HG02970 (cell line): ENCODE results near the gene SLC39A10.
A peak's percentile ranks its signal among the peaks of the same experiment; 100 is the strongest.
"Not testable (repeated sequence)": the region's sequence is repeated elsewhere in the genome, so short reads cannot be mapped to it uniquely, and the experiment has no call there.

Source experiments
- ATAC-seq: cut with Tn5 transposase; IDR thresholded peaks from one replicate; pipeline ENCODE4 v1.9.1; 2021; ENCODE audit warnings: mild to moderate bottlenecking, moderate library complexity, moderate number of reproducible peaks; ENCODE audit not compliant: unreplicated experiment, low FRiP score

SLC39A10 gene

GRCh38 chr2:195644708-195645107 is 12.3 kb upstream of the SLC39A10 start:
- not testable (repeated sequence) for ATAC-seq

DNA sequence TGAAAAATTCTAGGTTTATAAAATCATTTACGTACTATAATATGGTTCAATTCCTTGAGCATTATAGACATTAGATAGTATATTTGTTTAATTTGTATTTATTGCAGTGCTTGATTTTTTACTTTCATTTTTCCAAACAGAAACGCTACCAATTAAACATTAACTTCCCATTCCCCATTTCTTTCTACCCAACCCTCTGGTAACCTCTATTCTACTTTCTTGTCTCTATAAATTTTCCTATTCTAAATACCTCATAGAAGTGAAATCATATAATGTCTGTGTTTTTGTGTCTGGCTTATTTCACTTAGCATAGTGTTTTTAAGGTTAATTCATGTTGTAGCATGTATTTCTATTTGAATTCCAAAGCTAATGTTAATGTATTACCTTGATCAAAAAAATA is 11.6 kb upstream of the SLC39A10 start:
- ATAC-seq, result no peak

GRCh38 chr2:195646424-195646823 is 10.6 kb upstream of the SLC39A10 start:
- no peak for ATAC-seq

GRCh38 chr2:195647302-195647701 is 9.7 kb upstream of the SLC39A10 start:
- ATAC-seq, result no peak

DNA sequence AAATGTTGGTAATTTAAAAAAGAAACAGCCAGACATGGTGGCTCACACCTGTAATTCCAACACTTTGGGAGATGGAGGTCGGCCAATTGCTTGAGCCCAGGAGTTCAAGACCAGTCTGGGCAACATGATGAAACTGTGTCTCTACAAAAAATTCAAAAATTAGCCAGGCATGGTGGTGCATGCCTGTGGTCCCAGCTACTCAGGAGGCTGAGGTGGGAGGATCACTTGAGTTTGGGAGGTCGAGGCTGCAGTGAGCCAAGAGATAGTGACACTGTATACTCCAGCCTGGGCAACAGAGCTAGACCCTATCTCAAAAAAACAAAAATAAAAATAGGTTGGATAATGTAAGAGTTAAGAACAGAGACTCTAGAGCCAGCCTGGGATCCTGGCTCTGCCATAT is 8.7 kb upstream of the SLC39A10 start:
- ATAC-seq, result not testable (repeated sequence)

- no peak for ATAC-seq
Observed at GRCh38 chr2:195648787-195649186, 8.2 kb upstream of the SLC39A10 start.

GRCh38 chr2:195649629-195650190 is 7.3 kb upstream of the SLC39A10 start:
- ATAC-seq, result peak; percentile 12

DNA sequence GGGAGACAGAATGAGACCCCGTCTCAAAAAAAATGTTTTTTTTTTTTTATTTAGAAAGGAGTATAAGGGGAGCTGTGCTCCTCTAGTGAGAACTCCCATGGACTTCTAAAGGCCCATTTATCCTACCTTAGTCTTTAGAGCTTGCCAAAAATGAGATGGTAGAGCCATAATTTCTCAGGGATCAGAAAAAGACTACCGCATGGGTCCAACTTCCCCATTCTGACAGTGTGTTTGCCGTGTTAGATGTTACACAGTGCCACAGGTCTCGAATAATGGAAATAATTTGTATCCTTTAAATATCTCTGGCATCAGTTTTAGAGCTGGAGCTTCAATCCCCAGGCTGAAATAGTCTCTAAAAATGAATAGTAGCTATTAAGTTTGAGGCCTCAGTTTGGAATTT is 6.0 kb upstream of the SLC39A10 start:
- no peak for ATAC-seq

- no peak for ATAC-seq
Observed at GRCh38 chr2:195652911-195653310, 4.1 kb upstream of the SLC39A10 start.

DNA sequence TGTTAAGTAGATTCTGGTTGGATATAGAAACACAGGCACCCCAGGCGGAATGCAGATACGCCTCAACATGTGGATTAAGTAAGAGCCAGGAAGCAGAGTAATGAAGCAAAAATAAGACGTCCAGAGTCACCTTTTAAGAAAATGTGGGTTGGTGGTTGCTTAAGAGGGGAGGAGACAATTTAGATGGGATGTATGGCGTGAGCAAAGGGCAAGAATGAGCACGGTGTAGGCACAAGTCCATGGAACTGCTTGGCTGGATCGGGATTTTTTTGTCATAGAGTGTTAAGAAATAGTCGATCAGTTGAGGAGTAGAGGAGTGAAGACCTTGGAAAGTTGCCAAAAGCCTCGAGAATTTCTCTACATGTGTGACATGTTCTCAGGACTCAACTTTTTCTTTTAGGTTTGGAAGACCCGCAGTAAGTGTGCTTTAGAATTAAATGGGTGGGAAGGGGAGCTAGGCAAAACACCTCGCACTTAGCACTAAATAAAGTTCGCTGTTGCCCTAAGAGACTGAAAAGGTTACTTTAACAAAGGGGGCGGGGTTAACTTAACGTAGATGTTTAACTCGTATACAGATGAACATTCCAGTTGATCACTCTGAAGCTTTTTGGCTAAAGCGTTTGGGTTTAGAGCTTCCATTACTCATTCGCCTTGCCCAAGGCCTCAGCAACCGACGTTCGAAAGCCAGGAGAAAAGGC is 716 bp upstream of the SLC39A10 start:
- no peak for ATAC-seq

- peak; percentile 9 for ATAC-seq
Observed at GRCh38 chr2:195657634-195658540, 861 bp downstream of the SLC39A10 start.

DNA sequence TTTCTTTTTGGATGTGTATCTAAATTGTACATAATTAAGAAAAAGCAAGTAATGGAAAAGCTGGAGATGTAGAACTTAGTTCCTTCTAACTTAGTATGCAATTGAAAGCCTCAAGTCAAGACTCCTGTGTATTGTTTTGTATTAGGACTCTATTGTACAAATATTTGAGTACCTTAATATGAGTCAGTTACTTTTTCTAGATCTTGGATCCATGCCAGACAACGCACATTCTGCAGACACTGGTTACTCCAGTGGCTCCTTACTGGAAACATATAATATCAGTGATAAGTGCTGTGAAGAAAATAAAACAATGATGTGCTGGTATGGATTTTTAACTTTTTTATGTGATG is 1.5 kb downstream of the SLC39A10 start:
- no peak for ATAC-seq

GRCh38 chr2:195659114-195659513 is 2.1 kb downstream of the SLC39A10 start:
- ATAC-seq, result no peak

DNA sequence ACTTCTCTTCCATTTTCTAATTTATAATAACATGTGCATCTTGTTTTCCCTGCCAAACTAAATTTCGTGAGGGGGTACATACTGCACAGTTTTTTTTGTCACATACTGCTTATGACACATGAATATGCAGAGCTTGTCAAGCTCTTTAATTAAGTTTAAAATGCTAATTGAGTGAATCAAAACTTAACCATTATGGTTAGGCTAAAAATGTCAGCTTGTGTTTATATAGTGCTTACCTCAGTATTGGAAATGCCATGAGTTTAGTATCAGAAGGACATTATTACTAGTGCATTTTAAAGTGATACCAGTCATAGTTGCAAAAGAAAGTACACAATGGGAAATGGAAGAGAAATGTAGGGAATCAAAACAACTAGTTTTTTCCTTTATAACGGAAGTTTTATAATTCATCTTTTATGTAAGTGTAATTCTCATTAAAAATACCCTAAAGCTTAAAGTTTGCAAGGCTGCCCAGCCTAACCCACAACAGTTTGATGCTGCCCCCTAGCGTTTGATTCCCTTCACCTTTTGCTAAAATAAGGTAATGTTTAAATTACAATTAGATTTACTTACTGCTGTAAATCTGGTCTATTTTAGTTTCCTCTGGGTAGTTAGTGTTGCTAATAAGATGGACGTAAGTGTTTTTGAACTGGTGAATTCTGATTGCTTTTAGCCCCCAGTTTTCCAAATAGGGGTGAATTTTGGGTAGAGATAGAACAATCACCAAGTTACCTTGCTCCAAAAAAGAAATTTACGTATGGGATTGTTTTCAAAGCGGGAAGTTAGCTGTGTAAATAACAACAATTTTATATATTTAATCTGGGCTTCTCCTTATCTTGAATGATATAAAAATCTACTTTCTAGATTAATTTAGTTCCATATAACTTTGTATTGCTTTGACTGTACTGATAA is 3.2 kb downstream of the SLC39A10 start:
- no peak for ATAC-seq

GRCh38 chr2:195662138-195662537 is 5.1 kb downstream of the SLC39A10 start:
- no peak for ATAC-seq

DNA sequence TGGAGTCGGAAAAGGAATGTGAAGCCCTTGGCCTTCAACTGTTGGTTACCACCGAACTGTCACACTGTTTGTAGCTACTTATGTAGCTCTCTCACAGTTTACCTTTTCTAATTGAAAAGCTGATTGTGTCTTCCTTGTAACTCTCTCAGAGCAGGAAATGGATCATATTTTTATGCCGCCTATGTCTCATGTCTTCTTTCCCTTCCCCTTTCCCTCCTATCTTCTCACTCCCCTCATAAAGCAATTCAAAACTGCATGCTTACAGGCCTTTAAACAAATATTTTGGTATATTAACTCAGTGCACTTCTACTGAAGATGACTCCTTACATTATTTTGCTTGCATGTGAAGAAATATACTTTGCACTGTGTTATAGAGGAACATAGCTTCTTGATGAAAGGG is 6.0 kb downstream of the SLC39A10 start:
- ATAC-seq, result no peak

DNA sequence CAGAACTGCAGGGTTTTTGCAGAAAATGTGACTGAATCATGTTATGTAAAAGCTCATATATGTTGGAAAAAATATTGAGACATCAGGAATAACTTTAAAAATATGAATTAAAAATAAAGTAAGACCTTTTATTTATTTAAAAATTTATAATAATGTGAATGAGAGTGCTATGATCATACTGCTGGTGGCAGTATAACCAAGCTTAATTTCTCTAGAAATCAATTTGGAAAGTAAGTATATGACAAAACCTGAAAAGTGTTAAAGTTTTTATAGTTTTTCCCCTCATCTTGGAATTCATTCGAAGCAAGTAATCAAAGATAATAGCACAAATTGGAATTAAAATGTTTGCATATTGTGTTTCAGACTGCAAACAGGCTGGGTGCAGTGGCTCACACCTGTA is 7.5 kb downstream of the SLC39A10 start:
- ATAC-seq, result no peak

GRCh38 chr2:195665153-195665552 is 8.1 kb downstream of the SLC39A10 start:
- not testable (repeated sequence) for ATAC-seq

GRCh38 chr2:195666113-195666712 is 9.2 kb downstream of the SLC39A10 start:
- ATAC-seq, result no peak

- no peak for ATAC-seq
Observed at GRCh38 chr2:195667974-195668373, 10.9 kb downstream of the SLC39A10 start.
